Astrocyte (in vitro differentiated cells and primary cell): Measurements from ENCODE around the gene APOBEC3B. TPM values are rescaled to one million over a fixed set of nuclear protein-coding genes. Genes with fewer than 3 reads are reported as not detected.
"Not testable (repeated sequence)": the region's sequence is repeated elsewhere in the genome, so short reads cannot be mapped to it uniquely, and the experiment has no call there.

Source experiments
- DNase-seq: peaks from one replicate; pipeline ENCODE4 v3.0.0-alpha.2; 2010; ENCODE audit warnings: low read depth
- FAIRE-seq: peaks from 2 replicates; lab custom pipeline; 2011; peaks lifted over from hg19 to GRCh38; lab: Jason Lieb, UNC
- H2AFZ ChIP-seq: 2 replicates; pipeline ENCODE4 v1.6.0; 2012; ENCODE audit warnings: low read depth, low read length, inconsistent platforms
- H3K27ac ChIP-seq: 2 replicates; pipeline ENCODE4 v1.5.1; 2011; ENCODE audit warnings: low read depth, low read length, inconsistent platforms
- H3K27me3 ChIP-seq: 2 replicates; pipeline ENCODE4 v1.6.0; 2011; ENCODE audit warnings: low read length, inconsistent platforms; ENCODE audit not compliant: insufficient read depth
- H3K36me3 ChIP-seq: 2 replicates; pipeline ENCODE4 v1.5.1; 2011; ENCODE audit warnings: low read length, inconsistent platforms; ENCODE audit not compliant: insufficient read depth
- H3K4me1 ChIP-seq: 2 replicates; pipeline ENCODE4 v1.5.1; 2011; ENCODE audit warnings: low read length, inconsistent platforms; ENCODE audit not compliant: insufficient read depth
- H3K4me2 ChIP-seq: 2 replicates; pipeline ENCODE4 v1.6.0; 2012; ENCODE audit warnings: low read length, inconsistent platforms
- H3K4me3 ChIP-seq: 2 replicates; pipeline ENCODE4 v1.5.1; 2011; ENCODE audit warnings: low read depth, mild to moderate bottlenecking, low read length, inconsistent platforms; ENCODE audit not compliant: insufficient read depth
- H3K79me2 ChIP-seq: 2 replicates; pipeline ENCODE4 v1.6.0; 2012; ENCODE audit warnings: mild to moderate bottlenecking, low read length, inconsistent platforms; ENCODE audit not compliant: insufficient read depth
- H3K9ac ChIP-seq: 2 replicates; pipeline ENCODE4 v1.6.0; 2012; ENCODE audit warnings: mild to moderate bottlenecking, low read length, inconsistent platforms
- H3K9me3 ChIP-seq: 2 replicates; pipeline ENCODE4 v1.5.1; 2012; ENCODE audit warnings: low read depth, mild to moderate bottlenecking, low read length, inconsistent platforms; ENCODE audit not compliant: insufficient read depth
- H4K20me1 ChIP-seq: 2 replicates; pipeline ENCODE4 v1.6.0; 2012; ENCODE audit warnings: low read length, inconsistent platforms; ENCODE audit not compliant: insufficient read depth
- H3K27ac Mint-ChIP-seq: one replicate; pipeline ENCODE4 v1.8.0; 2021; ENCODE audit warnings: mild to moderate bottlenecking, mixed read lengths; ENCODE audit not compliant: unreplicated experiment
- H3K27me3 Mint-ChIP-seq: one replicate; pipeline ENCODE4 v1.8.0; 2021; ENCODE audit warnings: low read depth, mixed read lengths; ENCODE audit not compliant: unreplicated experiment
- H3K36me3 Mint-ChIP-seq: one replicate; pipeline ENCODE4 v1.8.0; 2021; ENCODE audit warnings: low read depth, mixed read lengths; ENCODE audit not compliant: unreplicated experiment
- H3K4me1 Mint-ChIP-seq: one replicate; pipeline ENCODE4 v1.8.0; 2021; ENCODE audit warnings: low read depth, mixed read lengths; ENCODE audit not compliant: unreplicated experiment
- H3K4me3 Mint-ChIP-seq: one replicate; pipeline ENCODE4 v1.8.0; 2021; ENCODE audit warnings: mild to moderate bottlenecking, moderate library complexity, mixed read lengths; ENCODE audit not compliant: unreplicated experiment
- H3K9me3 Mint-ChIP-seq: one replicate; pipeline ENCODE4 v1.8.0; 2021; ENCODE audit warnings: mild to moderate bottlenecking, mixed read lengths; ENCODE audit not compliant: unreplicated experiment
- CTCF ChIP-seq: IDR thresholded peaks from 2 replicates; pipeline ENCODE4 v1.5.1; 2011; ENCODE audit warnings: low read depth, mild to moderate bottlenecking, inconsistent platforms, low read length, moderate library complexity; ENCODE audit not compliant: insufficient read depth
- EZH2 ChIP-seq: IDR thresholded peaks from 2 replicates; pipeline ENCODE4 v1.6.1; 2012; ENCODE audit warnings: mild to moderate bottlenecking, low read length, inconsistent platforms; ENCODE audit not compliant: insufficient read depth
- total RNA-seq: library from RNA; stranded (reverse); gene quantifications from 2 replicates; pipeline ENCODE4 v1.2.1, GENCODE V29; 2021

The APOBEC3B gene
- total RNA-seq, 1 donor from 2014 or later, result 3.0 TPM

GRCh38 chr22:39012533-39013511, 30.7 kb downstream of the APOBEC3B start:
- DNase-seq (no peak), FAIRE-seq (no peak)
- H3K4me3 Mint-ChIP-seq, result no peak overlapping the region
- H3K9me3 ChIP-seq, result no peaks in the 10 kb centered on the region
- H4K20me1 ChIP-seq, result peaks cover 3% of the 10 kb centered on the region
- peaks cover 7% of the 10 kb centered on the region for H3K4me1 Mint-ChIP-seq
- no peak overlapping the region for H3K27ac ChIP-seq
- no peak overlapping the region for H3K9ac ChIP-seq
- H3K36me3 Mint-ChIP-seq, result no peaks in the 10 kb centered on the region
- H3K4me1 ChIP-seq, result peaks cover 7% of the 10 kb centered on the region
- no peaks in the 10 kb centered on the region for H3K9me3 Mint-ChIP-seq
- H3K27me3 Mint-ChIP-seq, result no peaks in the 10 kb centered on the region
- no peaks in the 10 kb centered on the region for H3K27me3 ChIP-seq
- TF ChIP-seq CTCF (no peak), EZH2 (no peak)
- peak overlapping the region; percentile 41 for H3K27ac Mint-ChIP-seq
- peaks cover 15% of the 10 kb centered on the region for H3K79me2 ChIP-seq
- no peak overlapping the region for H3K4me3 ChIP-seq
- no peak overlapping the region for H3K4me2 ChIP-seq
- H2AFZ ChIP-seq, result no peak overlapping the region
- H3K36me3 ChIP-seq, result no peaks in the 10 kb centered on the region

GRCh38 chr22:39013561-39013941, 31.4 kb downstream of the APOBEC3B start:
- not testable (repeated sequence) for H3K27me3 Mint-ChIP-seq, H3K9me3 Mint-ChIP-seq, H3K36me3 Mint-ChIP-seq, H3K4me1 ChIP-seq, H3K9me3 ChIP-seq, H3K27me3 ChIP-seq, FAIRE-seq, H3K36me3 ChIP-seq, H3K4me1 Mint-ChIP-seq, H3K4me3 Mint-ChIP-seq, H3K27ac ChIP-seq, H4K20me1 ChIP-seq, DNase-seq, H3K27ac Mint-ChIP-seq, H3K4me3 ChIP-seq
- Histone ChIP-seq H2AFZ (peak overlapping the region; percentile 64), H3K9ac (peak overlapping the region; percentile 78), H3K4me2 (peak overlapping the region; percentile 91), H3K79me2 (peaks cover 15% of the 10 kb centered on the region)

GRCh38 chr22:39013942-39014722, 32.0 kb downstream of the APOBEC3B start, which contains the start of gene APOBEC3C:
Gene APOBEC3C, plus strand, starts transcription at chr22:39014257. Its CDS starts 106 bp downstream, at chr22:39014363.
- Histone ChIP-seq H2AFZ (peak within 1 kb of the TSS; percentile 64), H3K36me3 (no peaks in the 10 kb centered on the region), H3K79me2 (peaks cover 15% of the 10 kb centered on the region), H3K9ac (peak within 1 kb of the TSS; percentile 78), H3K4me1 (peaks cover 7% of the 10 kb centered on the region), H3K4me2 (peak within 1 kb of the TSS; percentile 91), H3K27me3 (no peaks in the 10 kb centered on the region), H3K4me3 (peak within 1 kb of the TSS; percentile 63), H3K9me3 (no peaks in the 10 kb centered on the region), H4K20me1 (peaks cover 3% of the 10 kb centered on the region), H3K27ac (peak within 1 kb of the TSS; percentile 65)
- Mint-ChIP-seq H3K27ac (peak within 1 kb of the TSS; percentile 93), H3K4me3 (peak within 1 kb of the TSS; percentile 89), H3K4me1 (peaks cover 7% of the 10 kb centered on the region), H3K9me3 (no peaks in the 10 kb centered on the region), H3K36me3 (peaks cover 1% of the 10 kb centered on the region), H3K27me3 (no peaks in the 10 kb centered on the region)
- FAIRE-seq (peak; percentile 34), DNase-seq (peak; percentile 85)
- no peak for TF ChIP-seq CTCF
- TF ChIP-seq EZH2, result no peak

- H3K4me2 ChIP-seq, result peak overlapping the region; percentile 91
- peak overlapping the region; percentile 64 for H2AFZ ChIP-seq
- not testable (repeated sequence) for H4K20me1 ChIP-seq, H3K27me3 Mint-ChIP-seq, H3K9me3 Mint-ChIP-seq, H3K36me3 Mint-ChIP-seq, H3K27me3 ChIP-seq, DNase-seq, H3K4me1 Mint-ChIP-seq, H3K9me3 ChIP-seq, H3K36me3 ChIP-seq, H3K4me1 ChIP-seq
- H3K9ac ChIP-seq, result peak overlapping the region; percentile 78
- peak overlapping the region; percentile 63 for H3K4me3 ChIP-seq
- H3K79me2 ChIP-seq, result peaks cover 15% of the 10 kb centered on the region
- H3K27ac ChIP-seq, result peak overlapping the region; percentile 65
- peak; percentile 29 for FAIRE-seq
- Mint-ChIP-seq H3K4me3 (peak overlapping the region; percentile 89), H3K27ac (peak overlapping the region; percentile 93)
These were observed 32.6 kb downstream of the APOBEC3B start for GRCh38 chr22:39014723-39015121.
